Testis (tissue), 2 donors: ENCODE data around the gene CCL26.

Source experiments
- CTCF ChIP-seq, 3 experiments: fragments of 450-650 bp in 2 of 3; fragments of 200-600 bp in 1 of 3; sonication (generic) in 1 of 3; IDR thresholded peaks; one replicate each; pipeline ENCODE4 v1.5.1; 2016 to 2019; ENCODE audit warnings: antibody characterized with exemption in 3 of 3, mild to moderate bottlenecking in 2 of 3, moderate library complexity in 1 of 3
- POLR2A ChIP-seq: fragments of 450-650 bp; IDR thresholded peaks from one replicate; pipeline ENCODE4 v1.6.1; 2017; ENCODE audit warnings: antibody characterized with exemption, mild to moderate bottlenecking, moderate library complexity

GRCh38 chr7:75813781-75814236 is 41.8 kb upstream of the CCL26 start, which contains the start of gene CCL24:
- TF ChIP-seq POLR2A (no peak), CTCF (IDR thresholded peaks at IDR 0.05) (no peak)
